Erythroblast (primary cell): ENCODE data around the gene FAM98B.

Experiments
- GATA1 ChIP-seq: IDR thresholded peaks from 2 replicates; pipeline ENCODE4 v1.6.1; 2011; ENCODE audit warnings: low read depth, mild to moderate bottlenecking, control low read depth, low read length, moderate library complexity
- POLR2A ChIP-seq: IDR thresholded peaks from 2 replicates; pipeline ENCODE4 v1.6.1; 2011; ENCODE audit warnings: mild to moderate bottlenecking, low read length

DNA sequence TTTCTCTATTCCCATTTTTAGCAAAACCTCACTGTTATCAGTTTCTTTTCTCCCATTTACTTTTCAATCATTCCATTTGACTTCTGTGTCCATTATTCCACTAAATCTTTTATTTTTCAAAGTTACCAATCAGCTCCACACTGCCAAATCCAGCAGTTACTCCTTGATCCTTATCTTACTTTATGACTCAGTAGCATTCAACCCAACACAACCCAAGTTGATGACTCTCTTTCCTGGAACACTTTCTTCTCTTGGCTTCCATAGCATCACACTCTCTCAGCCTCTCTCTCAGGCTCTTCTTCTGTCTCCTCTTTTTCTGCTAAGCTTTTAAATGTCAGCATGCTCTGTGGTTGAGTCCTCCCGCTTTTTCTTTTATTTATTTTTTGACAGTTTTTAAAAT, 74.4 kb downstream of the FAM98B start:
- no peak for TF ChIP-seq POLR2A
- no peak for TF ChIP-seq GATA1
